HCEC 1CT (cell line): ENCODE measurements around the gene CCDC170.
"Not testable (repeated sequence)": the region's sequence is repeated elsewhere in the genome, so short reads cannot be mapped to it uniquely, and the experiment has no call there.

Experiments used
- DNase-seq: peaks from one replicate; pipeline ENCODE4 v3.0.0-alpha.2; 2017

The CCDC170 gene

DNA sequence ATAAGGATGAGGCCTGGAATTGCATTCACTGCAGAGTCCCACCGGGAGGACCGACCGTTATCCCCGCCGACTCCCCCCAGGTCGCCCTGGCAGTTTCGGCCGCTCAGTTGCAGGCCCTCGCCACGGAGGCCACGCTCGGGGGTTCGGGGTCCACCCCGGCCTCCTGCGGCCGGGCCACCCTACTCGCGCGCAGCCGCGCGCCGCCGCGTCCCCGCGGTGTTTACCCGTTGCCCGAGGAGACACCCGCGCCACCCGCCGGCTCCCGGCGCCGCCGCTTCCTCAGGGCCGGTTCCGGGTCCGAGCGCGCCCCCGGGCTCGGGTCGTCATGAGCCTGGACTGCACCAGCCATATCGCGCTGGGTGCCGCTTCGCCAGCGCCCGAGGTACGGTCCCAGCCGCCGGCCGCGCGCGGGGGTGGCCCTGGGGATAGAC is at the start of gene CCDC170:
Gene CCDC170, plus strand, starts transcription at position 214 of the 431 bp plus-strand sequence. Its CDS starts 112 bp downstream, at position 326.
- DNase-seq, result no peak

DNA sequence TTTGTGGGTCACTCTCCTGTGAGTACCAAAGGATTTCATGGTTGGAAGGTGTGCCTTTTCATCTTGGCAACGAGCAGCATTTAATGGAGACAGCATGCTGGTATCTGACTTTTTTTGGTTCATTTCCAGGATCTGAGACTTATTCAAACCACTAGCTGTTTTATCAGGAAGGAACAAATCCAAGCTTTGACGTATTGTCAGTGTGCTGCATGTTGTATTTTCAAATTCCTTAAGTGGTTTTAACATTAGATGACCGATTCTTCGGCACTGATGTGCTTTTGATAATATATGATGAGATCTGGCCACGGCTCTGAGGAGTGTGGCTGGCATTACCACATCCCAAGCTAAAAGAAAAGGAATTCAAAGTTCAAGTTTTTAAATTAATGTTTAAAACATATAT is 48.3 kb upstream of the CCDC170 start:
- peak; percentile 10 for DNase-seq

DNA sequence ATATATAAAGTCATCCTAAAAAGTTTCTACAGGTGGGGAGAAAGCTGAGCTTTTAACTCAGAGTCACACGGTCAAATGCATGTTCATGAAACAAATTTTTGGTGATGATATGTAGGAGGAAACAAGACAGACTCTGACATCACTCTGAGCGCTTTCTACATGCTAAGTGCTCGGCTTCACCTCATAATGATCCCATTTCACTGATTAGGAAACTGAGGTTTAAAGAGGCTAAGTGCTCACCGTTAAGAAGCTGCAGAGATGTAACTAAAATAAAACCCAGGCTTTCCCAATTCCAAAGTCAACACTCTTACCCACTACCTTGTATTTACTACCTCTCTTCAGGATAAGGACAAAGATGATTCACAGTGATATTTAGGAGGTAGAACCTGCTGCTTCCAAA is 46.6 kb upstream of the CCDC170 start:
- no peak for DNase-seq

GRCh38 chr6:151448623-151449022 is 45.2 kb upstream of the CCDC170 start:
- DNase-seq, result peak; percentile 21

DNA sequence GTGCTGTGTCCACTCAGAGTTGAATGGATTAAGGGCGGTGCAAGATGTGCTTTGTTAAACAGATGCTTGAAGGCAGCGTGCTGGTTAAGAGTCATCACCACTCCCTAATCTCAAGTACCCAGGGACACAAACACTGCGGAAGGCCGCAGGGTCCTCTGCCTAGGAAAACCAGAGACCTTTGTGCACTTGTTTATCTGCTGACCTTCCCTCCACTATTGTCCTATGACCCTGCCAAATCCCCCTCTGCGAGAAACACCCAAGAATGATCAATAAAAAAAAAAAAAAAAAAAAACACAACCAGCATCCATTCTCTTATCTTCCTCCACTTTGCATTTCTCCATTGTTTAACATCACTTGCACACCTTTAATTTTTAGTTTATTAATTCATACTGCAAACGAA is 42.9 kb upstream of the CCDC170 start:
- not testable (repeated sequence) for DNase-seq

DNA sequence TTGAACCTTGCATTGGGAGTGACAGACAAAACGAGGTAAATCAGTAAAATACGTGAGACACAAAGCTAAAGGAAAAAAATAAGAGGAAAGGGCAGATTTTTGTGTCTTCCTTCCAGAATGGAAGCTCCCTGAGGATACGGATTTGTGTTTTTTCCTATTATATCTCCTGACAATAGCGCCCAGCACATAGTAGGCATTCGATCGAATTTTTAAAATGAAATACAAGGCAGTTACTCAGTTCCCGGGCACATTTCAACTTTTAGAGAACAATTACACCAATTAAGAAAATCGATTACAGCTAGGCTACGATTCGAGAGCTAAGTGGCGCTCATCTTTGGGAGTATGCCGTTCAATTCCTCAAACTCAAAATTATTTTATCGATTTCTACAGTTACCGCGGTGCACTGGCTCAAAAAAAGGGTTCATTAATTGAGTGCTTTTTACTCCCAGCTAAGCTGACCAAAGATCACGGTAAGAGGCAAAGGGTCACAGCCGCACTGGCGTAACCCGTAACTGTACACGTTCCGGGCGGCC is 42.3 kb upstream of the CCDC170 start:
- no peak for DNase-seq

GRCh38 chr6:151451950-151452749 is 41.7 kb upstream of the CCDC170 start, which contains the start of gene RMND1:
TSS of gene RMND1 (minus strand) at chr6:151452126. CDS start at chr6:151445811, 6,315 bp downstream.
- peak; percentile 100 for DNase-seq

- DNase-seq, result peak; percentile 18
Measured at GRCh38 chr6:151452750-151453427, 40.9 kb upstream of the CCDC170 start.

GRCh38 chr6:151455751-151456398 is 37.9 kb upstream of the CCDC170 start:
- DNase-seq, result not testable (repeated sequence)

DNA sequence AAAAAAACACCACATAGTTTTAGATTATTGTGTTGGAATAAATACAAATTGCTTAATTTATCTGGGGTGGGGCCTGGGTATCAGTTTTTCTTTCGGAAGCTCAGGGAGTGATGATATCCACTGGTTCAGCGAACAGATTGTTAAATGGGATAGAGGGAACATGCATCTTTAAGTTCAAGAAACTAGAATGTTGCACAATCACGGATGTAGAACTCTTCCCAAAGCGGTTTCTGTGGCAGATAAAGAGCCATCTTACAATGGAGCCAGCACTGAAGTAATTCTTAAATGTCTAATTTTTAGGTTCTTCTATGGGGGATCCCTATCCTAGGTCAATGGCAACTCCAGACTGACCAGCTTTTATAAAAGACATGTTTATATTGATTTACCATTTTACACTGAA is 32.1 kb upstream of the CCDC170 start:
- no peak for DNase-seq

GRCh38 chr6:151464702-151465101 is 29.1 kb upstream of the CCDC170 start:
- no peak for DNase-seq

DNA sequence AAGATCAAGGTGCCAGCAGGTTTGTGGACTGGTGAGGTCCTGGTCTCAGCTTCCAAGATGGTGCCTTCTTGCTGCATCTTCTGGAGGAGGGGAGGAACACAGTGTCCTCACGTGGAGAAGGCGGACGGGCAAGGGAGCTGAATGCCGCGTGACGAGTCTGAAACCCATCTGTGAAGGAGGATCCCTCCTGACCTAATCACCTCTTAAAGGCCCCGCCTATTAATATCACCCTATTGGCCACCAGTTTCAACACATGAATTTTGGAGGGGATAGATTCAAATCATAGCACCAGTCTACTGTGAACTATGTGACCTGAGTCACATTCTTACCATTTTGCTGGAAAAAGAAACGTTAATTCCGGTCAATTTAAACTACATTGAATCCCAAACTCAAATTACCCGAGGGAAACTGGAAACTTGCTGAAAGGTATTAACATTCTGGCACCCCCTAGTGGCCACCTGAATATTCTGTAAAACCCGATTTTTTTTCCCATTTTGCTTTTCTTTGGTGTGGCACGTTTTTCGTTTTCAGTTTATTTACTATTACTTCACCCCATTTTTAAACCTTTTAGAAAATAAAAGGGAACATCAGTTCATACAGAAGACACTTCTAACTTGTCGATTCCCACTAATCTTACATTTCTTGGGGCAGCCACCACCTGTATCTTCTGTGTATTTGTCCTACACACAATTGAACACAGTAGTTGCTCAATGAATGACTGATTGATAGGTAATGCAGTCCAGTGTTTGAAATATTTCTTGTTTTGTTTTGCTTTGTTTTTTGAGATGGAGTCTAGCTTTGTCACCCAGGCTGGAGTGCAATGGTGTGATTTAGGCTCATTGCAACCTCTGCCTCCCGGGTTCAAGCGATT is 17.9 kb upstream of the CCDC170 start:
- DNase-seq, result peak; percentile 42

GRCh38 chr6:151477726-151478125 is 16.1 kb upstream of the CCDC170 start:
- no peak for DNase-seq

DNA sequence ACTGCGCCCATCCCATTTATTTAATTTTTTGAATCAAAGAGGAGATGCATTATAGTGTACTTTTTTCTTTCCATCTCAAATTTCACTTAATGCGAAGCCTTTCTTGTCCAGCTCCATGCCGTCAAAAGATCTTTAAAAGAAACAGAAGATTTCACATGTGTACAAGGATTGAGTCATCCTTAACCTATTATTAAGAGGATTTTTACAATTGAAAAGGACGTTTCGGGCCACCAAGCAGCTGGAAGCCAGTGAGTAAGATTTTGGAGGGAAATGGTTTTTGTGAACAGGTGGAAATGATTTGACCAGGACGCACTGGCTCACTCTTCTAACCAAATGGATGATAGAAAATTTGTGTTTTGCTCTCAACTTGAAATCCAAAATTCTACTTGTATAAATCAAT is 15.1 kb upstream of the CCDC170 start:
- DNase-seq, result no peak

GRCh38 chr6:151481786-151482185 is 12.0 kb upstream of the CCDC170 start:
- DNase-seq, result no peak

DNA sequence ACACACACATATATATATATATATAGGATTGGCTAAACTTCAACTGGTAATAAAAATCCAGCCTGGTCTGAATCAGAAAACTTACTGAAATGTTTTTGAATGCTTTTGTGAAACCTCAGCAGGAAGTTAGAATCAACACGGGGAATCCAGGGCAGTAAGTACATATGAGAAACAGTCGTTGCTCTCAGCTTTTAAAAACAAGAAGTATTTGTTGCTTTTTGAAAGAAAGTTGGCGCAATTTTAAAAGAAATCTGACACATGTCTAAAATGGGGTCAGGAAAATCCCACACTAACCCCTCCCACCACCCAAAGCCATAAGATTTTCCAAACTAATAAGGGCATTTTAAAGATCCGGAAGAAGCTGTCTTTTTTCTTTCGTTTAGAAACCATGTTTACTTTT is 11.5 kb upstream of the CCDC170 start:
- peak; percentile 36 for DNase-seq

DNA sequence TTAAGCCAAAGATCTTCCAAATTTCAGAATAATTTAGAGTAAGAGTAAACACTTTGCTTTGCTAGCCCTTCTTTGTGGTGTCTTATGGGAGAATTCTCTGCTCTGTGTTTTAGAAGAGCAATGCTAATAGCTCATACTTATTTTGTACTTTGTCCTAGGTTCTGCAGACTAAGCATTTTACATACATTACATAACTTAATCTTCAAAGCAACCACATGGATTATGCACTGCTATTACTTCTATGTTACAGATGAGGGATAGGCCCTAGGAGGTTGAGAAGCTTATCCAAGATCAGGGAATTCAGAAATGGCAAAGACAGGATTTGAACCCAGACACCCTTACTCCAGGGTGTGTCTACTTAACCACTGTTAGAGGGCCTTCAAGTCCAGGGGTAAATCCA is 9.8 kb upstream of the CCDC170 start:
- no peak for DNase-seq

- DNase-seq, result no peak
Measured at GRCh38 chr6:151488226-151488625, 5.6 kb upstream of the CCDC170 start.

- DNase-seq, result no peak
Measured at GRCh38 chr6:151490996-151491395, 2.8 kb upstream of the CCDC170 start.

DNA sequence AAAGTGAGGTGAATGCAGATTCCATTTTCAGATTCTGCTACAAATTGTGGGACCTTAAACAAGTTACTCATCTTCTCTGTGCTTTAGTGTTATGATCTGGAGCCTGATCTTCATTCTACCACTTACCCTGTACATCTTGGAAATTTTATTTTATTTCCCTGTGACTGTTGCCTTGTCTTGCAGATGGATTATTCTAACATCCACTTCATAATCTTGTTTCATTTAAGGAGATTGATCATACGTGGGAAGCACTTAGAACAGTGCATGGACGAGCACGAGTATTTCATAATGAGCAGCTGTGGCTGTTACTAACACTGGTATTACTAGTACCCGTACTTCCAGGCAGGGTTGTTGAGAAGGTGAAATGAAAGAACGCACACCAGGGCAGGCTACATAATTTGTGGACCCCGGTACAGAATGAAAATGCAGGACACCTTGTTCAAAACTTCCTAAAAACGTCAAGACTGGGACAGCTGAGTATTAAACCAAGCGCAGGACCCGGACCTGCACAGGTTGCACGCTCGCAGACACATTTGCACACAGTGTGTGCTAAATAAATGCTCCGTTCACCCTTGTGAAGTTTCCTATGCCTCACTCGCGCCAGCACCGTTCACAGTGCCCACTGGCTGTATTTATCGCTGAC is 535 bp upstream of the CCDC170 start:
- DNase-seq, result no peak

- peak; percentile 11 for DNase-seq
Measured at GRCh38 chr6:151494235-151494935, 568 bp downstream of the CCDC170 start.
